CMK (cell line): ENCODE results near the gene FXYD5.
A peak's percentile ranks its signal among the peaks of the same experiment; 100 is the strongest.

Experiments used
- DNase-seq: peaks from one replicate; pipeline ENCODE4 v3.0.0-alpha.2; 2010; ENCODE audit warnings: low read depth

Gene FXYD5

DNA sequence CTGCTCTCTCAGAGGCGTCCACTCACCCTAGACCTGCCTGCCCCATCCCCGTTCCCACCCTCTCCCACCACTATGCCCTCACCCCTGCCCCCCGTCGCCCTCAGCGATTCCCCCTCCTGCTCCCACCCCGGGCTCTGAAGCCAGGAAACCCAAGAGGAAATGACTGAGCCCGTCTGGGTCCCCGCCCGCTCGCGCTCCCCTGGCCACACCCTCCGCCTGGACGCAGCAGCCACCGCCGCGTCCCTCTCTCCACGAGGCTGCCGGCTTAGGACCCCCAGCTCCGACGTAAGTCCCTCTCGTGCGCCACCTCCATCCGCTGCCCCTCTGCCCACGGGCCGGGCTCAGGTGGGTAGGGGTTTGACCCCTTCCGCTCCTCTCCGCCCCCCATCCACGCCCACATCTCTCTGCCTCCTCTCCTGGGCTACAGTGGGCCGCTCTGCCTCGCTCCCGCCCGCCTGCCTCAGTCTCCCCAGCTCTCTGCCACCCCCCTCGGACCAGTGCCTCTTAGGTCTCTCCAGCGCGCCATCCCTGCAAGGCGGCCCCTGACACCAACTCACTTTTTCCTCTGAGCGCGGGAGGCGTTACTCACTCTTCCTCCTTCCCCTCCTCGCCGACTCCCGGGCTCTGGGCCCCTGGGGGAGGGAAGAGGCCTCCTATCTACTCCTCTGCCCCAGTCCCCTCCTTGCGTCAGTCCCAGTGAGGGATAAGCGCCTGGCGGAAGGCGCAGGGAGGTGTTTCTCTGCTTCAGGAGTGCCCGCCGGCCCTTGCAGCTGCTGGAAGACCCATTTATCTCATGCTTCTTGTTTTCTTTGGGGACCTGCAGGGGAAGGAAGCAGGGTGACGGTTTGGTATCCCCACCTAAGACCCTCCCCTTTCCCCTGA, at the start of gene FXYD5:
Gene FXYD5 (plus strand): TSS at position 211 of the 882 bp plus-strand sequence. CDS start 816 bp downstream, outside the sequence.
- DNase-seq, result peak; percentile 80

- no peak for DNase-seq
These were observed 49.5 kb upstream of the FXYD5 start for GRCh38 chr19:35105047-35105410.

DNA sequence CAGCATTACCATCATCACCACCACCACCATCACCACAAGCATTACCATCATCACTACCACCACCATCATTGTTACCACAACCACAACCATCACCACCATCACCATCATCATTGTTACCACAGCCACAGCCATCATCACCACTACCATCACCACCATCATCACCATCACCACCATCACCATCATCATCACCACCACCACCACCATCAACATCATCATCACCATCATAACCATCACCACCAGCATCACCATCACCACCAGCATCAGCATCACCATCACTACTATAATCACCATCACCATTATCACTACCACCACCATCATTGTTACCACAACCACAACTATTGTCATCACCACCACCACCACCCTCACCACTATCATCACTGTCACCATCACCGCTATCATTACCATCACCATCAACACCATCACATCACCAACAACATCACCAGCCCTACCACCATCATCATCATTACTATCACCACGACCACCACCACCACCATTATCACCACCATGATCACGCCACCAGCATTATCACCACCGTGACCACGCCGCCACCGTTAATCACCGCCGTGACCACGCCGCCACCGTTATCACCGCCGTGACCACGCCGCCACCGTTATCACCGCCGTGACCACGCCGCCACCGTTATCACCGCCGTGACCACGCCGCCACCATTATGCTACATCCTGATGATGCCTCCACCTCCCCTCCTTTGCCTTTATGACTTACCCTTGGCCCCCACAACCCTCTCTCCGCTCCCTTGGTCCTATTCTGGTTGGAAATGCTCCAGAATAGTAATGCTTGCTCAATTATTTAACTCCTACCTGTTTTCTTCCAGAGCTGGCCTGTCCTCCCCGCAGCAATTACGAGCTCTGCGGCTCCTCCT, 48.9 kb upstream of the FXYD5 start:
- DNase-seq, result no peak

DNA sequence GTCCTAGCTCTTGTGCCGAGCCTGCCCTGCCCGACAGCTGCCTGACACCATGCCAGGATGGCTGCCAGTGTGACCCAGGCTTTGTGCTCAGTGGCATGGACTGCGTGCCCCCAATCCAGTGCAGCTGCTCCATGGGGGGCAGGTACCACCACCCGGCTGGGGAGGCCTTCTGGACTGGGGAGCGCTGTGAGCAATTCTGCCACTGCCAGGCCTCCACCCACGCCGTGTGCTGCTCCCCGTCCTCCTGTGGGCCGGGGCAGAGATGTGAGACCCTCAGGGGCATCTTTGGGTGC, 48.3 kb upstream of the FXYD5 start:
- DNase-seq, result no peak

- no peak for DNase-seq
These were observed 47.5 kb upstream of the FXYD5 start for GRCh38 chr19:35106898-35107541.

DNA sequence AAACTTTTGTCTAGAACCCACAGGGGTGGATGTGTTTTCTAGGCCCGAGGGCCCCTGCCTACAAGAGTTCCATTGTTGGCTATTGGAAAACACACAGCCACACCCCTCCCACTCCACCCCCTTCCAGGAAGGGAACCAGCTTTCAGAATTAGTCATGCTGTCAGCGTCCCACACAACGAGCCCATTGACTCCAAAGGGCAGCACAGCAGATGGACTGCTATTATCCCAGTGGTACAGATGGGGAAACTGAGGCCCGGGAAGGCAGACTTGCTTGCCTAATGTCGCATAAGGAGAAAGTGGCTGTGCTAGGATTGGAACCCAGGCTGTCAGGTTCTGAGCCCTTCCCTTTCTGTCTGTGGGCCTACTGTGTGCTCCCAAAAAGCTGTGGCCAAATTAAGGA, 47.0 kb upstream of the FXYD5 start:
- DNase-seq, result no peak

DNA sequence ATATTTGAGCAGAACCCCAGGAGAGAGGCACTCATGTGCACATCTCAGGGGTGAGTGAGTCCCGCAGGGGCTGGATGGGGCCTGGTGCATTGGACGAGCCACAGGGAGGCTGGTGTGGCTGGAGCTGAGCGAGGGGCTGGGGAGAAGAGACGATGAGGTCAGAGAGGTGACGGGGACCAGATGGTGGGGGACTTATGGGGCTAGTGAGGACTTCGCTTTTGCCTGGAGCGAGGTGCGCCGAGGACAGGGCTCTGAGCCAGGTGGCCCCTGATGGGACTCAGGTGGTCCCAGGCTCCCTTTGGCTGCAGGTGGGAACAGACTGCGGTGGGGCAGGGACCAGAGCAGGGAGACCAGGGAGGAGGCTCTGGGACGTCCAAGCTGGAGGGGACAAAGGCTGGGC, 45.8 kb upstream of the FXYD5 start:
- DNase-seq, result no peak

GRCh38 chr19:35109395-35110112, 45.0 kb upstream of the FXYD5 start:
- DNase-seq, result no peak

GRCh38 chr19:35110974-35111373, 43.6 kb upstream of the FXYD5 start:
- no peak for DNase-seq

GRCh38 chr19:35112995-35113688, 41.4 kb upstream of the FXYD5 start:
- no peak for DNase-seq

GRCh38 chr19:35114353-35115176, 40.0 kb upstream of the FXYD5 start:
- peak; percentile 60 for DNase-seq

- DNase-seq, result no peak
These were observed 39.2 kb upstream of the FXYD5 start, which contains the start of gene FXYD3 for GRCh38 chr19:35115177-35115951. FXYD3 (plus strand) TSS chr19:35115823; CDS start chr19:35119377, 3,554 bp downstream.

DNA sequence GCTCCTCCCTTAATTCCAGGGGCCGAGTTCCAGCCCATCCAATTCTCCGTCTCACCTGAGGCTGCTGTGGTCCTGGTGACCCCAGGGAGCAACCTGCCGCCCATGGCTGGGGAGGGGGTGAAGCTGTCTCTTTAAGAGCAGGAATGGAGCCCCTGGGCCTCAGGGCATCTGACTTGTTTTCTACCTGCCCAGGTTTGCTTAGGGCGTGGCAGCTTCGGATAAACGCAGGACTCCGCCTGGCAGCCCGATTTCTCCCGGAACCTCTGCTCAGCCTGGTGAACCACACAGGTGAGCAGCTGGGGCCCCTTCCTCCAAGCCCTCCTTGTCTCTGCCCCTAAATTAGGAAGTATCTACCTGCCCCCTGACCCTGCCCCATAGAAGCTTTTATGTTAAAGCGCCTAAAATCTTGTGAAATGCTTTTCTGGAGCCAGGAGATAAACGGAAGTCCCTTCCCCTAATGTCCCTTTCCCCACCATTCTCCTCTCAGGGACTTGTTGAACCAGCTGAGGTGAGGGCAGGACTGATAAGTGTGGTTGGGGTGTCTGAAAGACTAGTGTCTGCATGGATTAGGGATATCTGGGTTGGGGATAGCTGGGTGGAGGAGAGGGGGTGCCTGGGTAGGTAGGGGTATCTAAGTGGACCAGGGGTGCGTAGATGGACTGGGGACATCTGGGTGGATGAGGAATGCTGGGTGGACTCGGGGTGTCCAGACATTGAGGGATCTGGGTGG, 38.3 kb upstream of the FXYD5 start:
- no peak for DNase-seq

DNA sequence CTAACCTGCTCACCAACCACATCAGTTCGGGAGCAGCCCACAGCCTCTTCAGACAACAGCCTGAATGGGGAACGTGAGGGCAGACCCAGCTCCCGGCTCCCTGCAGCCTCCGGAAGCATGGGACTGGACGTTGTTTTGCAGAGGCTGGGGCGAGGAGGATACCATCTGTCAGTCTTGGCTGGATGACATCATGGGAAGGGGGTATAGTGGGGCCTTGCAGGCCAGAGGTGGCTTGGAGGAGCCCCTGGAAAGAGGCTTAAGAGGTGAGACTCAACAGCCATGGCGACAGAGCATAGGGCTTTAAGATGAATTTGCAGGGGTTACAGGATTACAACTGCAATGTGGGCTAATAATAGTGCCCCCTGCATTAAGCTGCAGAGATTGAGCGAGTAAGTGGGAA, 37.4 kb upstream of the FXYD5 start:
- no peak for DNase-seq

DNA sequence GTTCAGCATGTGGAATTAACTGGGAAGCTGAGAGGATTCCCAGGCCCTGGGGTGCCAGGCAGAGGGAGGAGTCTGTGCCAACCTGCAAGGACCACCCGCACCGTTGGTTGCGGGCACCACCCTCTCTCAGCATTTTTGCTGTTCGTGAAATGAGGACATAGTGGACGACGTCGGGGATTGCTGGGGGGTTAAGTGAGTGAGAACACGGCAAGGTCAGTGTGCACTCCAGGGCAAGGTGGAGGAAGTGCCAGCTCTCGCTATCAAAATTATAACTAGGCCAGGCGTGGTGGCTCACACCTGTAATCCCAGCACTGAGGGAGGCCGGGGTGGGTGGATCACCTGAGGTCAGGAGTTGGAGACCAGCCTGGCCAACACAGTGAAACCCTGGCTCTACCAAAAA, 36.7 kb upstream of the FXYD5 start:
- DNase-seq, result no peak

GRCh38 chr19:35118268-35119020, 36.1 kb upstream of the FXYD5 start:
- DNase-seq, result no peak

GRCh38 chr19:35119091-35119490, 35.4 kb upstream of the FXYD5 start:
- DNase-seq, result peak; percentile 41

GRCh38 chr19:35119578-35120155, 34.9 kb upstream of the FXYD5 start:
- DNase-seq, result no peak
